K562 (cell line): Measurements from ENCODE around the gene PTP4A2. TPM values are rescaled to one million over a fixed set of nuclear protein-coding genes. Genes with fewer than 3 reads are reported as not detected.

Source experiments
- ARID2 ChIP-seq: fragments of 450-650 bp; IDR thresholded peaks from 2 replicates; pipeline ENCODE4 v1.6.1; 2017; ENCODE audit warnings: antibody characterized with exemption, mild to moderate bottlenecking
- ATF7 ChIP-seq: fragments of 450-650 bp; IDR thresholded peaks from 2 replicates; pipeline ENCODE4 v1.7.1; 2014; ENCODE audit warnings: mild to moderate bottlenecking, moderate library complexity
- BRD9 ChIP-seq: fragments of 450-650 bp; IDR thresholded peaks from 2 replicates; pipeline ENCODE4 v1.6.1; 2018; ENCODE audit warnings: low read depth; ENCODE audit not compliant: partially characterized antibody
- CBX2 ChIP-seq: fragments of 200-600 bp; sonication (generic); IDR thresholded peaks from one replicate; pipeline ENCODE4 v1.6.1; 2012; ENCODE audit warnings: mild to moderate bottlenecking, low read length, inconsistent platforms; ENCODE audit not compliant: insufficient read depth, poor library complexity, severe bottlenecking
- CXXC5 ChIP-seq: fragments of 250-450 bp; sonication (Bioruptor Pico); IDR thresholded peaks from 2 replicates; pipeline ENCODE4 v1.8.0; 2022; ENCODE audit warnings: inconsistent platforms, mild to moderate bottlenecking, moderate library complexity
- DIDO1 ChIP-seq: fragments of 450-650 bp; IDR thresholded peaks from 2 replicates; pipeline ENCODE4 v1.6.1; 2016; ENCODE audit warnings: low read depth, missing biosample characterization, missing genetic modification characterization
- FOXP1 ChIP-seq: sonication (generic); formaldehyde crosslinking; IDR thresholded peaks from 2 replicates; pipeline ENCODE4 v1.8.0; 2022; ENCODE audit warnings: mild to moderate bottlenecking, missing genetic modification reagents
- GTF2E2 ChIP-seq: fragments of 200-800 bp; sonication (Bioruptor generic); IDR thresholded peaks from 2 replicates; pipeline ENCODE4 v1.6.1; 2016; ENCODE audit warnings: missing genetic modification characterization, missing compliant biosample characterization
- HLTF ChIP-seq: fragments of 450-650 bp; IDR thresholded peaks from 2 replicates; pipeline ENCODE4 v1.6.1; 2016
- KLF13 ChIP-seq: fragments of 450-650 bp; IDR thresholded peaks from 2 replicates; pipeline ENCODE4 v1.6.1; 2016; ENCODE audit warnings: missing genetic modification characterization, low read depth, mild to moderate bottlenecking, missing compliant biosample characterization, moderate library complexity, borderline replicate concordance
- NELFE ChIP-seq: IDR thresholded peaks from 2 replicates; pipeline ENCODE4 v1.6.1; 2011; ENCODE audit warnings: mild to moderate bottlenecking; ENCODE audit not compliant: insufficient read depth, insufficient read length
- PRPF4 ChIP-seq: fragments of 200-400 bp; formaldehyde crosslinking; IDR thresholded peaks from one replicate; pipeline ENCODE4 v1.6.1; 2017; ENCODE audit warnings: low read length, low read depth, mild to moderate bottlenecking; ENCODE audit not compliant: insufficient read depth, poor library complexity, severe bottlenecking
- SIN3A ChIP-seq, 2 experiments: fragments of 150-350 bp in 1 of 2; IDR thresholded peaks; 2 replicates each; pipeline ENCODE4 v1.6.1; 2011 to 2016; ENCODE audit warnings: borderline replicate concordance in 2 of 2, low read depth in 2 of 2, low read length in 2 of 2, mild to moderate bottlenecking in 2 of 2, moderate library complexity in 2 of 2; ENCODE audit not compliant: control insufficient read depth in 1 of 2
- TCFL5 ChIP-seq: fragments of 250-450 bp; sonication (Bioruptor Pico); conservative IDR thresholded peaks from 2 replicates; pipeline ENCODE4 v1.6.1; 2021; ENCODE audit warnings: mild to moderate bottlenecking, moderate library complexity, matching md5 sums
- ZC3H8 ChIP-seq: fragments of 450-650 bp; IDR thresholded peaks from 2 replicates; pipeline ENCODE4 v1.6.1; 2017
- ZNF263 ChIP-seq: sonication (generic); formaldehyde crosslinking; IDR thresholded peaks from 2 replicates; pipeline ENCODE4 v1.8.0; 2022; ENCODE audit warnings: mild to moderate bottlenecking, missing genetic modification reagents, borderline replicate concordance
- ZNF431 ChIP-seq: sonication (generic); formaldehyde crosslinking; IDR thresholded peaks from 2 replicates; pipeline ENCODE4 v1.8.0; 2022; ENCODE audit warnings: mild to moderate bottlenecking, missing genetic modification reagents
- polyA plus RNA-seq, 8 experiments: library from polyadenylated mRNA; depleted of rRNA in 4 of 8; stranded (reverse) in 5 of 8; unstranded in 3 of 8; fragments of >200 nt; fragmentation: Nextera tagmentation in 2 of 8; fragmentation: Illumina TruSeq in 1 of 8; extraction: Ambion mirVana in 2 of 8; extraction: Trizol in 1 of 8; gene quantifications; 2 replicates each; pipeline versions ENCODE4 v1.2.1 to v1.2.3, GENCODE V29; 2011 to 2014; ENCODE audit warnings: inconsistent platforms in 1 of 8, missing spikeins in 1 of 8
- total RNA-seq, 7 experiments: library from RNA; depleted of rRNA in 6 of 7; stranded (reverse); fragments of >200 nt in 6 of 7; fragmentation: Illumina TruSeq in 2 of 7; extraction: Trizol in 2 of 7; gene quantifications; 2 replicates each; pipeline versions ENCODE4 v1.2.1 to v1.2.3, GENCODE V29; 2011 to 2021; ENCODE audit warnings: low replicate concordance in 1 of 7
- TF ChIP-seq, protein P1 (sequence below): IDR thresholded peaks from 3 replicates; pipeline ENCODE4 v1.6.1; 2011; ENCODE audit warnings: borderline replicate concordance, mild to moderate bottlenecking, moderate library complexity; ENCODE audit not compliant: insufficient read length; ENCODE audit errors: extremely low read depth
- TF ChIP-seq, protein P2 (sequence below): sonication (generic); formaldehyde crosslinking; IDR thresholded peaks from 2 replicates; pipeline ENCODE4 v1.4.0; 2020; ENCODE audit warnings: mild to moderate bottlenecking, missing genetic modification reagents

PTP4A2 gene
- total and polyA plus RNA-seq, 9 of the 15 experiments (the other 6 are each of a cell fraction or from before 2014, with no cell fraction given), result 197 to 870 (median 480) TPM

DNA sequence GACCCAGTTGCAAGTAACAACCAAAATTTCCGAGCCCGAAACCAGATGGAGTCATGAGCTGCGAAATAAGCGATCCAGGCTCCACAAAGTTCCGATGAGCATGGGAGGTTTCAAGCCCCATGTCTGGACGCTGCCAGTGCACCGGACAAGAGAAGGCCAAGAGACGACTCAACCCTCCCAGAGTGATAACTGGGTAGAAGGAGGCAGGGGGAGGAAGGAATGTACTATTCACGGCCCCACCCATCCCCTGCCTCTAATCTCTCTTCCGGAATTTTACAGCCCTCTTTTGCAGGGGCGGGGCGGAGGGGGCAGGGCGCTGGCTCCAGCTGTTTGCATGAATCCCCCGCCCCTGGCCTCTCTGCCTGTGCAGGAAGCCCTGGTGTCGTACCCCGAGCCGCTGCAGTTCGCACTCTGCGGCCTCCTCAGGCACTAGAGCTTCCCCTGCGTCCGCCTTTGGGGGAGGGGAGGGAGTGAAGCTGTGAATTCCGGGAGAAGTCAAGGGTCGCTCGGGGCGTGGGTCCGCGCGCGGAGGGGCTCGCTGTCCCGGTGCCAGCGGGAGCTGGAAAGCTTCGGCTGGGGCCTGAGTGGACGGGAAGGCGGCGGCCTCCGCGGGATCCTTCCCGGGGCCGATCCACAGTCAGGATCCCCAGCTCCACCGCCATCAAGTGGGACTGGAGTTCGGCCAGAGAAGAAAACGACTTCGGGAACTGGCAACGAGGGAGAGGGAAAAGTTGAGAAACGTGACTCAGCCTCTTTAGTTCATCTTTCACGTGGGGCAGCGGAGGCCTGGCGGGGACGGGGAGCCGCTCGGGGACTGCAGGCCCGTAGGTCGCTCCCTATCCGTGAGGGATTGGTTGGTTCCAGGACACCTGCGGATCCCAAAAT lies 6.3 kb upstream of the PTP4A2 start (continued):
- TF ChIP-seq TCFL5, result no peak
- peak; percentile 95 for TF ChIP-seq KLF13 (tag)
- TF ChIP-seq ZNF263 (CRISPR knock-in tag), result no peak
- TF ChIP-seq GTF2E2 (tag), result peak; percentile 93
- TF ChIP-seq, protein P1, sequence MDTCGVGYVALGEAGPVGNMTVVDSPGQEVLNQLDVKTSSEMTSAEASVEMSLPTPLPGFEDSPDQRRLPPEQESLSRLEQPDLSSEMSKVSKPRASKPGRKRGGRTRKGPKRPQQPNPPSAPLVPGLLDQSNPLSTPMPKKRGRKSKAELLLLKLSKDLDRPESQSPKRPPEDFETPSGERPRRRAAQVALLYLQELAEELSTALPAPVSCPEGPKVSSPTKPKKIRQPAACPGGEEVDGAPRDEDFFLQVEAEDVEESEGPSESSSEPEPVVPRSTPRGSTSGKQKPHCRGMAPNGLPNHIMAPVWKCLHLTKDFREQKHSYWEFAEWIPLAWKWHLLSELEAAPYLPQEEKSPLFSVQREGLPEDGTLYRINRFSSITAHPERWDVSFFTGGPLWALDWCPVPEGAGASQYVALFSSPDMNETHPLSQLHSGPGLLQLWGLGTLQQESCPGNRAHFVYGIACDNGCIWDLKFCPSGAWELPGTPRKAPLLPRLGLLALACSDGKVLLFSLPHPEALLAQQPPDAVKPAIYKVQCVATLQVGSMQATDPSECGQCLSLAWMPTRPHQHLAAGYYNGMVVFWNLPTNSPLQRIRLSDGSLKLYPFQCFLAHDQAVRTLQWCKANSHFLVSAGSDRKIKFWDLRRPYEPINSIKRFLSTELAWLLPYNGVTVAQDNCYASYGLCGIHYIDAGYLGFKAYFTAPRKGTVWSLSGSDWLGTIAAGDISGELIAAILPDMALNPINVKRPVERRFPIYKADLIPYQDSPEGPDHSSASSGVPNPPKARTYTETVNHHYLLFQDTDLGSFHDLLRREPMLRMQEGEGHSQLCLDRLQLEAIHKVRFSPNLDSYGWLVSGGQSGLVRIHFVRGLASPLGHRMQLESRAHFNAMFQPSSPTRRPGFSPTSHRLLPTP, result no peak
- peak; percentile 88 to 99 for TF ChIP-seq SIN3A (IDR thresholded peaks at IDR 0.05; ENCODE audit: borderline replicate concordance in 2 of 2, control insufficient read depth in 1 of 2, low read depth in 2 of 2, low read length in 2 of 2)
- TF ChIP-seq PRPF4, result peak; percentile 79
- TF ChIP-seq NELFE, result no peak
- peak; percentile 88 for TF ChIP-seq ATF7
- no peak; the same call in 1 of the 2 replicates for TF ChIP-seq ZNF431 (CRISPR knock-in tag)
- peak; percentile 74; the same call in 1 of the 2 replicates for TF ChIP-seq FOXP1 (CRISPR knock-in tag)
- TF ChIP-seq BRD9, result peak; percentile 50
- TF ChIP-seq HLTF, result peak; percentile 92
- TF ChIP-seq, protein P2, sequence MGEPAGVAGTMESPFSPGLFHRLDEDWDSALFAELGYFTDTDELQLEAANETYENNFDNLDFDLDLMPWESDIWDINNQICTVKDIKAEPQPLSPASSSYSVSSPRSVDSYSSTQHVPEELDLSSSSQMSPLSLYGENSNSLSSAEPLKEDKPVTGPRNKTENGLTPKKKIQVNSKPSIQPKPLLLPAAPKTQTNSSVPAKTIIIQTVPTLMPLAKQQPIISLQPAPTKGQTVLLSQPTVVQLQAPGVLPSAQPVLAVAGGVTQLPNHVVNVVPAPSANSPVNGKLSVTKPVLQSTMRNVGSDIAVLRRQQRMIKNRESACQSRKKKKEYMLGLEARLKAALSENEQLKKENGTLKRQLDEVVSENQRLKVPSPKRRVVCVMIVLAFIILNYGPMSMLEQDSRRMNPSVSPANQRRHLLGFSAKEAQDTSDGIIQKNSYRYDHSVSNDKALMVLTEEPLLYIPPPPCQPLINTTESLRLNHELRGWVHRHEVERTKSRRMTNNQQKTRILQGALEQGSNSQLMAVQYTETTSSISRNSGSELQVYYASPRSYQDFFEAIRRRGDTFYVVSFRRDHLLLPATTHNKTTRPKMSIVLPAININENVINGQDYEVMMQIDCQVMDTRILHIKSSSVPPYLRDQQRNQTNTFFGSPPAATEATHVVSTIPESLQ (CRISPR knock-in tag), result peak; percentile 93; the same call in 1 of the 2 replicates
- peak; percentile 47; the same call in 1 of the 2 replicates for TF ChIP-seq ZC3H8
- no peak for TF ChIP-seq CBX2
- TF ChIP-seq DIDO1, result no peak; the same call in 1 of the 2 replicates
- TF ChIP-seq CXXC5 (CRISPR knock-in tag), result peak; percentile 92
- no peak for TF ChIP-seq ARID2
